NCI-H187 treated with DMSO at 0.1 percent for 48 hours (cell line): ENCODE results near the gene TAF1B.

Experiments used
- DNase-seq: peaks from one replicate; lab custom pipeline; 2025; lab: John Stamatoyannopoulos, UW

TAF1B gene

DNA sequence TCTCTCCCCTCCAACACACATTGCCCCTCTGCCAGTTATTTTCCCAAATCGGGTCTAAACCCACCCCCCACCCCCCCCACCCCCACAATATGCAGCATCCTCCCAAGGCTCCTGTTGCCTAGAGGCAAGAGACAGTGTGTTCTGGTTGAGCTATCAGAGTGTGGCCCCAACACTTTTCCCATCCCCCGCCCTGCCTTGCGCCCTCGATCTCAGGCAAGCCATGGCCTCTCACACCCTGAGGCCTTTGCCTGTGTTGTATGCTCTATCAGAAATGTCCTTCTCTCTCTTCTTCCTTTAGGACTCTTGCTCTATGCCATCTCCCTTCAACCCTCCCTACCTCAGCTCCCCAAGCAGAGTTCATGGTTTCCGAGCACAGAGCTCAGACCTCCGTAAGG is 98.7 kb downstream of the TAF1B start:
- no peak for DNase-seq

GRCh38 chr2:9944330-9944758 is 101.1 kb downstream of the TAF1B start:
- DNase-seq = no peak

- no peak for DNase-seq
Measured at GRCh38 chr2:9945596-9945995, 102.3 kb downstream of the TAF1B start.

- DNase-seq = no peak
Measured at GRCh38 chr2:9946076-9946475, 102.8 kb downstream of the TAF1B start.

GRCh38 chr2:9946818-9947217 is 103.5 kb downstream of the TAF1B start:
- DNase-seq = no peak

GRCh38 chr2:9948721-9949120 is 105.4 kb downstream of the TAF1B start:
- DNase-seq = no peak

GRCh38 chr2:9949239-9949991 is 106.1 kb downstream of the TAF1B start:
- no peak for DNase-seq

GRCh38 chr2:9949992-9950520 is 106.8 kb downstream of the TAF1B start:
- no peak for DNase-seq

DNA sequence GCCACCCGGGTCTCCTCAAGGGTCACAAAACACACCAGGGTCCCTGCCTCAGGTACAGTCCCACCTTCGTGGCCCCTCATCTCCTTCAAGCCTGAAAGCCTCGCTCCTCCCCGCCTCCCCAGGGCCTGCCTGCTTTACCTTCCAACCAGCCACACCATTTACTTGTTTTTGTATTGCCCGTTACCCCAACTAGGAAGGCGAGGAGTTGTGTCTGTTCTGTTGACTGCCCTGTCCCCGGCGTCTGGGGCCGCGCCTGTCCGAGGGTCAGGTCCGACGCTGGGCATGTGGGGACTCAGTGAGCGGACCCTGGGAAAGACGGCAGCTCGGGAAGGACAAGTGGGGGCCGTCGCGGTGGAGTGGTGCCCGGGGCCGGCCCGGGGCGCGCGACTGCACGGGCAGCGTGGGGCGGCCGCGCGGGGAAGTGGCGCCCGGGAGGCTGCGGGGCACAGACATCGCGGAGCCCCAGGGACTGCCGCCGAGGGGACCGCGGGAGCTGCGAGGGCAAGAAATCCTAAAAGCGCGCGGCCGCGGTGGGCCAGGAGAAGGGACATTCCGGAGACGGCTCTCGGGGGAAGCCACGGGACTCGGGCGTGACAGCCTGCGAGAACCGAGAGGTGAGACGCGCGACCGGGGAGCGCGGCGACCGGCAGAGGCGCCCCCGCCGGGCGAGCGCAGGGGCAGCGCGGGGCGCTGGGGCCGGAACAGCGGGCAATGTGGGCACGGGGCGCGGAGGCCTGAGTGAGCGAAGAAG is 107.4 kb downstream of the TAF1B start:
- no peak for DNase-seq

DNA sequence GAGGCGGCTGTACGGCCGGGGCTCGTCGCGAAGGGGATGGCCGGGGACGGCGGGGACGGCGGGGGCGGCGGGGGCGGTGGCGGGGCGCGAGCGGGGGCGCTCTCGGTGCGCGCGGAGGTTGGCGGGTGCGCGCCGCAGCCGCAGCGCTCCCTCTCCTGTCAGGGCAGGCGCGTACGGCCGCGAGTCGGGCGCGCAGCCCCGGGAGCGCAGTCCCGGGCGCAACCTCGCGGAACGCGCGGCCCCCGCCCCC is 107.9 kb downstream of the TAF1B start:
- DNase-seq = no peak

- peak; percentile 51 for DNase-seq
Measured at GRCh38 chr2:9951522-9952285, 108.4 kb downstream of the TAF1B start, which contains the start of gene GRHL1. Gene GRHL1, plus strand, starts transcription at chr2:9951693. Its CDS starts 141 bp downstream, at chr2:9951834.

DNA sequence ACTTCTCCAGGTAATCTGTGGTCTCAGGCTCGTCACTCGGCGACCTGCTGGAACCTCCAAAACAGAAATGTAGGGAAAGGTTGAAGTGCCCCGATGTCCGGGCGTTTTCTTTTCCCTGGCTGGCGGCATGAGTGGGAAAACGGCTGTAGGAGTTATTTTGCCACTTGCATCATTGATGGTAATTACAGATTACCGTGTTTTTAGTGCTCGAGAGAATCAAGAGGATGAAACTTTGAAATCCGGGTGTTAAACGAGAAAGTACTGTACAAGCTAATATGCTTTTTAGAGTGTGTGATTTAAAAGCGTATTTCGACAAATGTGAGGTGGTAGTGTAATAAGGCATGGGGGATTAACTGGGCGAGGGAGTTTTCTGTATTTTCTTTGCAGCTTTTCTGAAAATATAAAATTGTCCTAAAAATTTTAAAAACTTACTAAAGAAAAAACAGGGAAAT is 109.0 kb downstream of the TAF1B start:
- no peak for DNase-seq

DNA sequence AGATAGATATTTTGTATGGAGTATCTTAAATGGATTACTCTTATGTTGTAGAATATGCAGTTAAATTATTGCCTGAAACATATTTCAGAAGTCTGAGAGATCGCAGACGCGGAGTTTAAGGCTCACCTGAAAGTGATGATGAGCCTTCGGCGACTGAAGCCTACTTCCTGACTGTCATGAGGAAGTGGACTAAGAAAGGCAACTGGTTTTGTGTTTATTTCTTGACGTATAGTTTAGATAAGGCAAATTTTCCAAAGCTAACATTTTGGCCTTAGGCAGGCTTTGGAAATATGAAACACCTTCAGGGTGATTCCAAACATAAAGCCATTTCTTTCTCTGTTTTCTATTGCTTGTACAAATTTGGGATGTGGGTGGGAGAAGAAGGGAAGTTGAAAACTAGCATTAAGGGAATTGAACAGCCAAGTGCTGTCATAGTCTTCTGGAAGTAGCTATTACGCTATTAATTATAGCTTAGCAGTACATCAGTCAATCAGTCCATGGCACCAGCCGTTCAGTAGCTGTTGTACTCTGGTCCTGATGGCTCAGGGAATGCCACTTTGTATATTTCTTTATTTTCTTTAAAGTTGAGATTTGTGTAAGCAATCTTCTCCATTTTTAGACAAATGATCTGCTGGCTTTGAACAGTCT is 109.7 kb downstream of the TAF1B start:
- DNase-seq = no peak

- no peak for DNase-seq
Measured at GRCh38 chr2:9954136-9954535, 110.9 kb downstream of the TAF1B start.

DNA sequence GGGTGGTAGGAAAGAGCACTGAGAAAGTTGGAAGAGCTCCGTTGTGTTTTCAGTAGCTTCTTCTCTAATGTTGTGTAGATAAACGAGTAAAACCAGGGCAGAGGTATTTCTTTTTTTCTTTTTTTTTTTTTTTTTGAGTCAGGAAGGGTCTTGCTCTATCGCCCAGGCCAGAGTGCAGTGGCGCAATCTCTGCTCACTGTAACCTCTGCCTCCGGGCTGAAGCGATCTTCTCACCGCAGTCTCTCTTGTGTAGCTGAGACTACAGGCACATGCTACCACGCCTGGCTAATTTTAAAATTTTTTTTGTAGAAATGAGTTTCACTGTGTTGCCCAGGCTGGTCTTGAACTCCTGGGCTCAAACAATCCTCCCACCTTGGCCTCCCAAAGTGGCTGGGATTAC is 114.8 kb downstream of the TAF1B start:
- DNase-seq = no peak

DNA sequence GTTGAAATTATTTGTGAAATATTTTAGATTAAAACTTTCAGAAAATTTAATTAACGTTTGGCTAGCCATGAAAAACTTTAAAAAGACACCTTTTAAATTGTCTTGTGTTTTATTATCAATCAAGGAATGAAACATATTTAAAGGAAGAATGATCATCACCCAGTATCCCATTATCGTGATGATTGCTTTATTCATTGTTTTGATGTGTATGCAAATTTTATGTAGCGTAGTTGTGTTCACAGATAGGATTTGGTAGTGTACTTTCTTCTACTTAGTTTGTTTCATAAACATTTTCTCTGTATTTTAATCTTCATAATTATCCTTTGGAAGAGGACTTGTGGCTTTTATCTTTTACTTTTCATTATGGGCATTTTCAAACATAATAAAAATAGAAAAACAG is 116.0 kb downstream of the TAF1B start:
- DNase-seq = no peak

DNA sequence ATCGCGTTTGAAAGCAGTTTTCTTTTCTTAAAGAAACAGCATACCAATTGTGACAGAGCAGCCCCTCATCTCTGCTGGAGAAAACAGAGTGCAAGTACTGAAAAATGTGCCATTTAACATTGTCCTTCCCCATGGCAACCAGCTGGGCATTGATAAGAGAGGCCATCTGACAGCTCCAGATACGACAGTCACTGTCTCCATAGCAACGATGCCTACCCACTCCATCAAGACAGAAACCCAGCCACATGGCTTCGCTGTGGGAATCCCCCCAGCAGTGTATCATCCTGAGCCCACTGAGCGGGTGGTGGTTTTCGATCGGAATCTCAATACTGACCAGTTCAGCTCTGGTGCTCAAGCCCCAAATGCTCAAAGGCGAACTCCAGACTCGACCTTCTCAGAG is 117.7 kb downstream of the TAF1B start:
- no peak for DNase-seq

GRCh38 chr2:9964334-9964980 is 121.2 kb downstream of the TAF1B start:
- DNase-seq = no peak

GRCh38 chr2:9965119-9965822 is 122.0 kb downstream of the TAF1B start:
- no peak for DNase-seq

- DNase-seq = no peak
Measured at GRCh38 chr2:9966491-9967022, 123.3 kb downstream of the TAF1B start.
